C1 segment of cervical spinal cord (tissue), 14 donors: ENCODE measurements around the gene RPRD1B.

Source experiments
- DNase-seq, 14 donors: peaks; one replicate each; lab custom pipeline; 2025; lab: John Stamatoyannopoulos, UW

RPRD1B gene

DNA sequence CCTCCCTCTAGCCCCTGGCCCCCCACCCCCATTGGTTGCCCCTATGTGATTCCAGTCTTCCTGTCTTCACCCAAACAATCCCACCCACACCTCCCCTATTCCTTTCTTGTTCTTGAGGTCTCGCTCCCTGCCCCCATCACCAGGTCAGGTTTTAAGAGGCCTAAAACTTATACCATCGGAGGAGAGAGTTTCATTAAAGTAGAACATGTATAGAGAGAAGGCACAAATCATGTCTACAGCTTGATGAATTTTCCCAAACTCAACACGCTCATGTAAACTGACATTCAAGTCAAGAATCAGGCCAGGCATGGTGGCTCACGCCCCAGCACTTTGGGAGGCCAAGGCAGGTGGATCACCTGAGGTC lies 87.1 kb downstream of the RPRD1B start:
- DNase-seq, result no peak

DNA sequence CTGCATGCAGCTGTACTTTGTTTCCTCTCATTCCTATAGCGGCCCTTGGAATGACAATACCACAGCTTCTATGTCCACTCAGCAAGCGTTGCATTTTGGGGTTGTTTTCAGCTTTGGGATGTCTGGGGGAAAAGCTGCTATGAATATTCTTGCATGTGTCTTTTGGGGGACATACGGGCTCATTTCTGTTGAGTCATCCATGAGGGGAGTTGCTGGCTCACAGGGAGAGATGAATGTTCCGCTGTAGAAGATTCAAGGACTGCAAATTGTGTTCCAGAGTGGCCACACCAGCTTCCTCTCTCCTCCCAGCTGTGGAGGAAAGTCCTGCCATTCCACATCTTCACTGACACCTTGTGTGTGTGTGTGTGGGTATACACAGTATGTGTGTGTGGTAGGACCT lies 88.2 kb downstream of the RPRD1B start:
- DNase-seq, result no peak

DNA sequence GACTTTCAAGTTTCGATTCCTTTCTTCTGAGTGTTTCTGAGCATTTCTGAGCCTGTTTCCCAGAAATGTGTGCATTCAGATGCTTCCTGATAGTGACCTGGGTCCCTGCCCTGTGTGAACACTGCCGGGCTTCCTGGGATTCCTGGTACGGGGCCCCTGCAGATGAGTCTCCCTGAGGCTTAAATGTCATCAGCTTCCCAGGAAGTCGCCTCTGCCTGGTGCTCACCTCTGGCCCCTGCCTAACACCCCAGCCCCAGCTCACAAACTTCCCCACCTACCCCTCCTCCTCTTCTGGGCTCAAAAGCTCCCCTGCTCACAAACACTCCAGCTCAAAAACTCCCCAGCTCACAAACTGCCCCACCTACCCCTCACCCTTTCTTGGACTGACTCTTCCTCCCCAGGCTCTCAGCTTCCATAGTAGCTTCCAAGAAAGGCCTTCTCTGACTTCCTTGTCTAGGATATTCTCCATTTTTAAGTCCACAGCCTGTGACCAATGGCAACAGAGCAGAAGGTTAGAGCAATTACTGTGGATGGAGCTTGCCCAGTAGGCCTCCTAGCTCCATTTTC lies 89.6 kb downstream of the RPRD1B start:
- no peak for DNase-seq

DNA sequence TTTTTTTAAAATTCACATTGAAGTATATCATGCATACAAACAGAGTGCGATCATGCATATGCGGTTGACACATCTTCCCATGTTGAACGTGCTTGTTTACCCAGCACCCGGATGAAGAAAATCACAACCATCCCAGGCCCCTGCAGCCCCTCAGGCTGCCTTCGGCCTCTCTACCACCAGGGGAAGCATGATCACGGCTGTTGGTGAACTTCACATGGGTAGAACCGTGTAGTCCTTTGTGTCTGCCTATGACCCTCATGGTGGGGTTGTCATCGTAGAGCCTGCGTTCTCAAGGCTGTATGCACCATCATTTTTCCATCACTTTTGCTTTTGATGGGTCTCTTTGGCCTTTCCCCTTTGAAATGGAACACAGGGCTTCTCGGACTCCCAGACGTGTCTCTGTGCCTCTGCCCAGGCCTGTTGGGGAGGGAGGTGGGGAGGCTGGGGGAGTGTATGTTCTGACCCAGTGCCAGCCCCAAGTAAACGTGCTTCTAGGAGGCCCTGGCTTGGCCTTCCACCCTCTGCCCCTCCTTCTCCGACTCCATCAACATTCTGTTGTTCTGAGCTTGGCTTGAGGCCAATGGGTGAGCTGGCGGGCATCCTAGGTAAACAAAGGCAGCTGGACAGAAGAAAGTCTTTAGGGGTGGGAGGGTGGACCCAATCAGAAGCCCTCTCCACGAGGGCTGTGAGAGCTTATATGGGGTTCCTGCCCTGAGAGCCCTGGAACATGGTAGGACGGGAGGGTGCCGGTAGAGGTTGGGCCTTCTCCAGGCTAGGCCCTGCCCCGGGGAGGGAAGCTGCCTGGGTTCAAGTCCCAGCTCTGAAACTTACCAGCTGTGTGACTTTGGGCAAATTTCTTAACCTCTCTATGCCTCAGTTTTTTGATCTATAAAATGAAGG lies 91.9 kb downstream of the RPRD1B start:
- DNase-seq, result peak in 2 of 14 donors; percentile 4 to 9

DNA sequence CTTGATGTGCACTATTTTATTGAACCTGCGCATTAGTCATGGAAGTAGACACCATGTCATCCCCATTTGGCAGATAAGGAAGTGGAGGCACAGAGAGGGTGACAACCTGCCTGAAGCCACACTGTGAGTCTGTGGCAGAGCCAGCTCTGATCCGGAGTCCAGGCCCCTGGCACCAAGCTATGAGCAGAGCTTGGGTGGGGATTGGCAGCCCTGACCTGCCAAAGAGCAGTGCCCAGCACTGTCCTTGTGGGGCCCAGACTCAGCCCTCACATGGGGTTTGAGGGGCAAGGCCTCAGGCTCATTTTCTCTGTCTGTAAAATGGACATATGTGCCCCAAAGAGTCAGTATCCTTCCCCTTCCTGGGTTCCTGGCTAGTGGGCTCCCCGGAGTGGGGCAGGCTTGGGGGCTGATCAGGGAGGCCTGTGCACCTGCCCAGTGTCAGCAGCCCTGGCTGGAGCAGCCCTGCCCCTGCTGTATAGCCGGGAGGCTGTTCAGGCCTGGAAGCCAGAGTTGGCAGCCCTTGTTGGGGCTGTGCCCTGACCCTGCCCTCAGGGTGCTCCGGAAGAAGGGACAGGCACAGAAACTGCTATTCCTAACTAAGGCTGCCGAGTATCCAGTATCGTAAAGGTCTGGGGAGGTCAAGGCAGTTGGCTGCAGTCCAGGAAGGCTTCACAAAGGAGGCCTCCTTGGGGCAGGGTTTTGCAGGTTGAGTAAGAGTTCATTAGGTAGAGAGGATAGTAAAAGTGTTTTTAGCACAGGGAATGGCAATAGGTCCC lies 92.8 kb downstream of the RPRD1B start:
- no peak for DNase-seq

DNA sequence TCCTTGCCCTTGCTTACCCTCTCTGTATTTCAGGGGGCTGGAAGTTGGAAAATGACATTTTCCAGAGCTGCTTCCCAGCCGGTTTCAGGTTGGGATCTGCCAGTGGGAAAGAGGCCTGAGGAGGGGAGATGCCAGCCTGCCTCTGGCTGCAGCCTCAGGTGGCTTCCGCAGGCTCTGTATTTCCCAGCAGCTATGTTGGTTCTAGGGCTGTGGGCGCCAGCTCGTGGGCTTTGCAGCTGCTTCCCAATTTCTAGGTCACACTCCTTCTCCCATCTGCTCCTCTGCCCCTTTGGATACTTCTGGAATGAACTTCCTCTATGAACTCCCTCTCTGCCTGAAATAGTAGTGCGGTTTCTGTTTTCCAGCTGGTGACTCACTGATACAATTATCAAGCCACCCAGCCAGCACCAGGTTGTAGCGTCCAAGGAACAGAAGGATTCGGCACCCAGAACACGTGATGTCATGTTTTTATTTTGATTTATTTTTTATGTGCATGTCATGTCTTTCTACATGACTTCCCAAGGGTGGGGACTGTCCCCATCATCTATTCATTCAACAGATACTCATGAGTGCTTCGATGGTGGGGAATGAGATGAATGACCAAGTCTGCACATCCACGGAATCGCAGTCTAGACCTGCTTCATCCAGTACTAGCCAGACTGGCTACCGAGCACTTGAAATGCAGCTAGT lies 93.5 kb downstream of the RPRD1B start:
- no peak for DNase-seq

DNA sequence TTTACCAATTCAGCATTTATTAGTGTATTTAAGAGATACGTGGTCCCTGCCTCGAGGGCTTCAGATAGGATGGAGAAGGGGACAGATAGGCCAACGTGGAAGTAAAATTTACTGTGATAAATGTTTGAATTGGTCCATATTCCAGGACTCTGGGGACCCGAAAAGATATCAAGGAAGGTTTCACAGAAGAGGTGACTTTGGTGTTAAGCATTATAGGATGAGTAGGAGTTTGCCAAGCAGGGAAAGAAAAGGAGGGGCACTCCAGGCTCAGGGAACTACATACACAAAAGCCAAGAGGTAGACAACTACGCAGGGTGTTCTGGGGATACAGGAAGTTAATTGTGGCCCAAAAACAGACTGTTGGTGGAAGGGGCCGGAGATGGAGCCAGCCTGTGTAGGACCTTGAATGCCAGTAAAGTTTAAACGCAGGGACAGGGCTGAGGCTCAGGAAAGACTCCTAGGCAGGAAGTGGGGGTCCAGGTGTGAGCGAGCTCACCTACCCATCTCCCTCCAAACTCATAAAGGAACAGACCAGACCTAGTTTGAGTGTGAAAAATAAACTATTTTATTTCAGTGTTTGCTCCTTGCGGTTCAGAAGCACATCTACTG lies 94.5 kb downstream of the RPRD1B start:
- no peak for DNase-seq

DNA sequence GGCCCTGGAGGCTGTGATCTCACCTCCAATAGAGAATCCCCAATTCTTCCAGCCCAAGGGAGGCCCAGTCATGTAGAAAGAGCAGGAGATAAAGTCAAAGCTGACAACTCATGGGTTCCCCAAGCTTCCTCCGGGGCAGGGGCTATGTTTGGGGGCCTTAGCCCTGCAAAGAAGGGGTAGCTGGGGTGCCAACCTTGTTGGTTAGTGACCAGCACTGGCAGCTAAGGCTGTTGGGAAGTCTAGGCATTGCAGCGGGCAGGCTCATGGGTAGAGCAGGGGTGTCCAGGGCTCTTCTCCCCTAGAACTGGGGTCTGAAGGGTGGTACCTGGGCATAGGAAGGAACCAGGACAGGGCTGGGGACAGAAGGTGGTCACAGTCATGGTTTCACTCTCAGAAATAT lies 95.1 kb downstream of the RPRD1B start:
- DNase-seq, result no peak

DNA sequence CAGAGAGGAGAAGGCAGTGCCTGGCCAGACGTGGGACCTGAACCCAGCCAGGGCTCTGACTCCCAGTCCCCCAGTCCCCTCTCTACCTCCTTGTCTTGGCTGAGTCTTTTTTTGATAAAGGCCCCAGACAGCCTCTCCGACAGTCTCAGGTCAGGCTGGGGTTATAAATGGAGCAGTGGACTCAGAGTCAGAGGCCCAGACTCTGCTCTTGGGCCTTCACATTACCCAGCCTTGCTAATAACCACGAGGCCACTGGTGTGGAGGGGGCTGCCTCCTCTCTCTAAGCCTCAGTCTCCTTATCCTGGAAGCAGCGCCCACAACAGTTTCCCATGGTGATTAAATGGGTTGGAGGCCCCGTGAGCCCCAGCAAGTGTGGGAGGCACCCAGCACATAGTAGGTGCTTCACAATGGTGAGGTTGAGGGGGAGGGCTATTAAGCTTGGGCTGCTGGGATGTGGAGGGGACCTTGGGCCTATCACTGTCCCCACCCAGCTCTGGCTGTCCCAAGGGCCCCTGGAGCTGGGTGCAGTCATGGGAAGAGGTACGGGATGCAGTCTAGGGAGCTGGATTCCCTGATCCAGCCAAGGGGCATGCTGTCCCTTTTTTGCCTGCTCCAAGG lies 95.8 kb downstream of the RPRD1B start:
- DNase-seq, result no peak

DNA sequence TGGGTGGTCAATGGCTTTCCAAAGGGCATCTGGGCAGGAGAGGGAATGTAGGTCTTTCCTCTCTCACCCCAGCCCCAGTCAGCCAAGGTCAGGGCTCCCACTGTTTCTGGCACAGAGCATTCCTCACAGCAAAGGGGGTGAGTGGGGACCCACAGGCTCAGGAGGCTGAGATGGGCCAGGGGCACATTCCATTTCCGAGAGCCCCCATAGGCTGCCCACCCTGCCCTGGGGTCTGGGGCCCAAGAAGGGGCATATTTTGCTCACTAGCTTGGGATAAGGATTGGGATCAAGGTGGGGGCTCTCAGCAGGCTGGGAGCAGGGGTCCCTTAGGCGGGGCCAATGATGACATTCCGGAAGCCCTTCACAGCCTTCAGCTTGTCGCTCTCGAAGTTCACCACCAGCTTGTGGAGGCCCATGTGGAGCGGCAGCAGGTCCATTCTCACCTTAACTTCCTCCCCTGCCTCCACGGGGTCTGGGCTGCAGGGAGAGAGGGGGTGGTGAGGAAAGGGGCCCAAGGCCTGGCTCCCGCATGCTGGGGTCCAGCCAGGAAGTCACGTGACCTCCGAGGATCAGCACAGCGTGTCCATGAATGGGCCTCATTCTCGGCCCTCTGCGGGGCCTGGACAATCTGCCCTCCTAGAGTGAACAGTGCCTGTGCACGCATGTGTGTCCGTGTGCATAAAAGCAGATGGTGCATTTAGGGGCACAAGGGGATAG lies 96.5 kb downstream of the RPRD1B start:
- DNase-seq, result no peak

DNA sequence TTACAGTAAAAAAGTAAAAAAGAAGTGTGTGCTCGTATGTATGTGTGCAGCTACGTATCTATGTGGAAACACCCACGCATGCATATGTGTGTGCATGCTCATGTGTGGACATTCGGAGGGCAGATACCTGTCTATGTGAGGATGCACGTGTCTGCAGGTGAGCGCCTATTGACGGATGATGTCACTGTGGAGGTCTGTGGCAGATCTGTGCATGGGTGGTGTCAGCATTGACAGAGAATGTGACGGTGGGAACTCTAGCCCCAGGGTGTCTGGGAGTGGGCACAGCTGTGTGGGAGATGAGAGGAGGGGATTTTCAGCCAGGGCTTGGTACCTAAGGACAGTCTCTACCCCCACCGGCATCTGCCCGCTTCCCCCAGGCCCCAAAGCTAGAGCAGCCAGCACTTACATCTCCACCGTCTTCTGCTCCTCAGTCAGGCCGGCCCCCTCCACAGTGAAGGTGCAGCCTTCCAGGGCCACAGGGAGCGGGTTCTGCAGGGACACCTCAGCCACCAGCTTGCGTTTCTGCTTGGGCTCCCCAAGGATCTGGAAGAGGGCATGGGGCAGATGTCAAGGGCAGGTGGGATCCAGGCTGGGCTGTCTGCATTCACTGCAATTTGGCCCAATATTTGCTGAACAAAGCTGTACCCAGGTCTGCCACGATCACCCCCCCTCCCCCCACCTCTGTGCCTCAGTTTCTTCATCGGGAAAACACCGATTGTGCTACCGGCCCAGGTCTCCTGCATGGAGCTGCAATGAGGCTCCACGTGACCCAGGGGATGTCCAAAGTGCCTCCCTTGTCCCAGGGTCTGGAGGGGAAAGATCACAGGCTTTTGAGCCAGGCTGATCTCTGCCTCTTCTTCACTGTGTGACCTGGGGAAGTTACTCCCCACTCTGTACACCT lies 97.4 kb downstream of the RPRD1B start:
- DNase-seq, result no peak

DNA sequence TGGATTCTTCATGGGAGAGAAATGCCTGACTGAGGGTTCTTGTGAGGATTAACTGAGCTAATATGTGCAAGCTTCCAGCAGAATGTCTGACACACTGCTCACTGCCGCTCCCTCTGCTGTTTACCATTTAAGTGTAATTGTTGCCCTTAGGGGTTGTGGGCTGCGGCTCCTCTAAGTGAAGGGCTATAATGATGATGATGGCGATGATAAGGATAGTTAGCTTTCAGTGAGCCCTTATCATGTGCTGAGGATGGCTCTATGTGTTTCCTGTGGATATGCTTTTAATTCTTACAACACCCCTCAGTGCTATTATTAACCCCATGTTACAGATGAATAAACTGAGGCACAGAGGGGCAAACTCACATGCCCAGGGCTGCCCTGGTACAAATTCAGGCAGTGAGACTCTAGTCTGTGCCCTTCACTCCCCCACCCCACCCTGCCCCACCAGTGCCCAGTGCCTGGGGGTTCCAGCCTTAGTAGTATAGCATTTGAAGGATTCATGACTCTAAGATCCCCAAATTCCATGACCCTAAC lies 98.1 kb downstream of the RPRD1B start:
- no peak for DNase-seq

DNA sequence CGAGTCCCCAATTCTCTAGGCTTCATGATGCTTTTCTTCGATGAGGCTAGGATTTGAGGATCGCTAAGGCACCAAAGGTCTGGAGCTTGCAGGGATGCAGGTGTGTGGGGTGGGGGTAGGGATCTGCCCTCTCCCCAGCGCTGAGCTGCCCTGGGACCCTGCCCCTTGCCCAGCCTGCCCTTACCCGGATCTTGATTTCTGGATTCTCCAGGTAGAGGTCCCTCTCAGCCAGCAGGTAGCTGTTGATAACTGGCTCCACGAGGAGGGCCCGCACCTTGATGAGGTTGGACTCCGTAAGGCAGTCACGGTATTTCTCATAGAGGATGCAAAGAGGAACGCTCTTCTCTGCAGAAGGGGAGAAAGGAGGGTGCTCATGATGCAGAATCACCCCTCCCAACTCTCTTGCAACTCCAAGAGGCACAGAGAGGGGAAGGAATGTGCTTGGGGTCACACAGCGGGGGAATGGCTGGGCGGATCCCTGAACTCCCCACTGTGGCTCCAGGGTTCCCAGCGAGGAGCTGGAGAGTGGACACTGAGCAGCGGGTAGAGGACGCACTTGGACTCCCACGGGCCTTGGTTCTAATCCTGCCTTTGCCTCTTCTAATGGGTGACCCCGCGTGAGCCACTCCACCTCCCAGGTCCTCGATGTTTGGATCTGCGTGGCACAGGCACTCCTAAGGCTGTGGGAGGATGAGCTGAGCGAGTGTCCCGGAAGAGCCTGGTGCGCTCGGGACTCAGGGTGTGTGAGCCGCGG lies 98.8 kb downstream of the RPRD1B start:
- no peak for DNase-seq

DNA sequence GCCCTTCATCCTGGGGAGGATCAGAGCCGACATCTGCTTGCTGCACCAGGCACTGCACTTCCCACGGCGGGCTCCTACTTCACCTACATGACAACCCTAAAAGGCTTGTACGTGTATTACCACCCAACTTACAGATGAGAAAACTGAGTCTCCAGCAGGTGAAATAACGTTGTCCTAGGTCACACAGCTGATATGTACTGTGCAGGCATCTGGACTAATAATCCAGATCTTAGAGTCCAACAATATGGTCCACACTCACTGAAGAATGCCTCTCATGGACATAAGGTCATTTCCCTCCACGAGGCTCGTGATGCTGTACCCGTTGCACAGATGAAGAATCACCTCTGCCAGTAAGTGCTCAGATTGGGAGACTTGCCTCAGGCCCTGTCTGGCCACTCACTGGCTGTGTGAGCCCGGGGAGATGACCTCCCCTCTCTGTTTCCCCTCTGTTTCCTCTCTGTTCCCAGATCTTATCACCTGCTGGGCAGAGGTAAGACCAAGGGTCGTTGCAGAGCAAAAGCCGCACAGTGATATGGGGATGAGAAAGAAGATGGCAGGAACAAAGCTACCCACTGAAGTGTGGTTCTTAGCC lies 99.5 kb downstream of the RPRD1B start:
- DNase-seq, result no peak

DNA sequence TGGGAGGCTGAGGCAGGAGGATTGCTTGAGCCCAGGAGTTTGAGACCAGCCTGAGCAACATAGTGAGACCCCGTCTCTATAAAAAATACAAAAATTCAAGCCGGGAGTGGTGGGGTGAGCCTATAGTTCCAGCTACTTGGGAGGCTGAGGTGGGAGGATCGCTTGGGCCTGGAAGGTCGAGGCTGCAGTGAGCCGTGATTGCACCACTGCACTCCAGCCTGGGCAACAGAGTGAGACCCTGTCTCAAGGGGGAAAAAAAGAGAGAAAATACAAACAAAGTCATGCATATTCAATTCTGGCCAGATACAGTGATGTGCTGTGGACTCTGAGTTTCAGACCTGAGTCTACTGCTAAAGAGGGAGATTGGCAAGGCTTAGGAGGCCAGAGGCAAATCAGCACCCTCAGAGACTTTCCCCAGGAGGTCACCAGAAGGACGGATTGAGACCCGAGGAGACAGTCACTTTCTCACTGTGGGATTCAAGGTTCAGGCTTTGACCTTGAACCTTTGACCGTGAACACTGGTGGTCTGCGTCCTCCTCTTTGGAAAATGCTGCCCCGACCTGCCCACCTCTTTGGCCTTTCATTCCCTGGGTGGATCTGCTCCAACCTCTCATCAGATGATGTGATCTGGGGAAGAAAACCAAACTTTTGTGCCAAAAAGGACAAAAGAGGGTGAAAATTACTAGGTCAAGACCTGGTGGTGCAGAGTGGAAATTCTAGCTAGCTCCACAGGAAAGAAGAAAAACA lies 100.3 kb downstream of the RPRD1B start:
- DNase-seq, result no peak

DNA sequence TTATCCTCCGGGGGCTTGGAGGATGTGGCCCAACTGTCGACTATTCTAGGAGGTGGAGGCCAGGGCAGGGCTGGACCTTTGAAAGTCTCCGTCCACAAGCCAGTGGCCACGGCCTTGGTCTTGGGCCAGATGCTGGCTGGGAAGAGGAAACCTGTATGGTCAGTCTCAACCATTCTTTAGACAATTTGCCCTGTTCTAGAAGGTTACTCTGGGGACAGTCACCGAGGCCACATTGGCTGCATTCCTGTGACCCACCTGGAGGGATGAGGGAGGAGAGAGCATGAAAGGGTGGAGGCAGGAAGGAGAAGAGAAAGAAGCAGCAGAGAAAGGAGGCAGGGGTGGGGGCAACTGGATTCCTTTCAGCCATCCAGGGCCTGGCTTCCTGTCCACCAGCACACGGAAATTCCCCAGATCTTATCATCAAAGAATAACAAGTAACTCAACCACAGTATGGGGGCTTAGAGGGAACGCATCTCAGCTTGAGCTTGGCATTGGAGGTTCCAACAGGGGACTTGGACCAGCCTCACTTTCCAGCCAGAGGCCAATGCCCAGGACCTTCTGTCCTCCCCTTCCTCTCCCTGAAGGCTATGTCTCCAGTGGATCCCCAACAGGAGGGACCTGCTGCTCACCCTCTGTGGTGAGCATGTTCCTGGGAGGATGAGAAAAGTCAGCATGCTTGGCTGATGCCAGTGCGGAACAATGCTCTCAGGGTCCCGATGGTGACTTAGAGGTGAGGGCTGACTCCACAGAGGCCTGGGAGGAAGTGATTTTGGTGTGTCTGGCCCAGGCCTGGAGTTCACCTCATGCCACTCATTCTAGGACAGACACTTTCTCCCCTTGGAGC lies 101.1 kb downstream of the RPRD1B start:
- DNase-seq, result no peak
